SK-N-SH treated with all-trans-retinoic acid at 6 μM for 48 hours (cell line): ENCODE measurements around the gene PUDP.

Experiments
- ARNTL ChIP-seq: fragments of 450-650 bp; formaldehyde crosslinking; IDR thresholded peaks from 2 replicates; pipeline ENCODE4 v1.5.0; 2020; ENCODE audit warnings: low read depth, mild to moderate bottlenecking, moderate library complexity, borderline replicate concordance
- BACH2 ChIP-seq: fragments of 250-450 bp; sonication (Bioruptor Pico); IDR thresholded peaks from 2 replicates; pipeline ENCODE4 v1.9.0; 2021; ENCODE audit warnings: mild to moderate bottlenecking, borderline replicate concordance
- CREB5 ChIP-seq: fragments of 250-450 bp; sonication (Bioruptor Pico); IDR thresholded peaks from 2 replicates; pipeline ENCODE4 v1.5.1; 2020; ENCODE audit warnings: low read depth, mild to moderate bottlenecking, moderate library complexity
- CSRNP3 ChIP-seq: fragments of 250-450 bp; sonication (Bioruptor Pico); IDR thresholded peaks from 2 replicates; pipeline ENCODE4 v1.5.1; 2021; ENCODE audit warnings: mild to moderate bottlenecking, moderate library complexity
- ESRRG ChIP-seq: fragments of 250-450 bp; sonication (Bioruptor Pico); IDR thresholded peaks from 2 replicates; pipeline ENCODE4 v1.6.1; 2021; ENCODE audit warnings: mild to moderate bottlenecking
- ISL1 ChIP-seq: fragments of 250-450 bp; sonication (Bioruptor Pico); IDR thresholded peaks from 2 replicates; pipeline ENCODE4 v2.1.2; 2022; ENCODE audit warnings: mild to moderate bottlenecking, moderate library complexity
- PATZ1 ChIP-seq: fragments of 250-450 bp; sonication (Bioruptor Pico); IDR thresholded peaks from 2 replicates; pipeline ENCODE4 v1.8.0; 2020; ENCODE audit warnings: mild to moderate bottlenecking, moderate library complexity, borderline replicate concordance
- RARB ChIP-seq: fragments of 250-450 bp; sonication (Bioruptor Pico); IDR thresholded peaks from 2 replicates; pipeline ENCODE4 v1.8.0; 2021; ENCODE audit warnings: mild to moderate bottlenecking, moderate library complexity
- ZFP30 ChIP-seq: fragments of 450-650 bp; formaldehyde crosslinking; IDR thresholded peaks from 2 replicates; pipeline ENCODE4 v1.5.0; 2022; ENCODE audit warnings: mild to moderate bottlenecking, moderate library complexity
- ZNF8 ChIP-seq: fragments of 450-650 bp; formaldehyde crosslinking; IDR thresholded peaks from 2 replicates; pipeline ENCODE4 v1.5.0; 2020; ENCODE audit warnings: mild to moderate bottlenecking, moderate library complexity

GRCh38 chrX:7082556-7082955 is 65.4 kb downstream of the PUDP start:
- TF ChIP-seq BACH2 (CRISPR knock-in tag) (no peak), PATZ1 (no peak), ISL1 (CRISPR knock-in tag) (no peak), CREB5 (no peak), ESRRG (CRISPR knock-in tag) (no peak), ZNF8 (CRISPR knock-in tag) (no peak), CSRNP3 (CRISPR knock-in tag) (no peak), ZFP30 (CRISPR knock-in tag) (no peak), RARB (CRISPR knock-in tag) (no peak), ARNTL (no peak)
